Measurements from ENCODE around the gene ARMH3.

DNA sequence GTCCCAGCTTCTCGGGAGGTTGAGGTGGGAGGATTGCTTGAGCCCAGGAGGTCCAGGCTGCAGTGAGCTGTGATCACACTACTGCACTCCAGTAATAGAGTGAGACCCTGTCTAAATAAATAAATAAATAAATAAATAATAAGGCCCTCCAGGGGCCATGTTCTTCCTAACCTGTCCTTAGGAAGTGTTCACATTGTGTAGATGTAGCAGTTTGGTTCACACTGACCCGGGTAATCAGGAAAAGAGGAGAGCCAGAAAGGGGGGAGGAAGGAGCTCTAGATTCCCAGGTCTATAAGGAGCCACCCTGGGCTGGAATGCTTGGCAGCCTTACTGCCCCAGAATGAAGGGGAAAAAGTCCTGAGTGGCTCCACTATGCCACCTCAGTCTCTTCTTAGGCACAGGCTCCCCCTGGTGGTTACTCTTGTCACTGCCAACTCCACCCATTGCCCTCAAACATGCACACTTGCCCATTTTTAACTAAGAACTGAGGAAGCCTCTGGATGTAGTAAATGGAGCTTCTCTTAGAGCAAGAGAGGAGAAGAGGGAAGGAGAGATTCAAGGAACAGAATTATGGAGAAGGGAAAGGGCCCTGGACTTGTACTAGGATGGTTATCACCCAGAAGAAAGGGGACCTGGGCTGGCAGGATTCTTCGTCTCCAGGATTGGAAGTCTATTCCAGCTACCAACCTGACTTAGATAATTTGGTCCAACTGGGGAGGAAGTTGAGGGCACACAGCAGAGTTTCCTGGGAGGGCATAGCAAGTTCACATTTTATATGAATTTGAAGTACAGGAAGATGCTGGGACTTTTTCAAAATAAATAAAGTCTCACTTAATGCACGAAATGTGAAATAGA lies 16.9 kb upstream of the ARMH3 start:
- TF ChIP-seq ZNF274 (IDR thresholded peaks at IDR 0.05; ENCODE audit: low read depth, low read length) (no peak), SUZ12 (IDR thresholded peaks at IDR 0.05; ENCODE audit: extremely low read depth, insufficient read depth, insufficient read length) (no peak)
